GM23338 (cell line): ENCODE measurements around the gene NTNG1.

Experiments used
- CTCF ChIP-seq, 2 experiments: fragments of 200-600 bp in 1 of 2; sonication (generic) in 1 of 2; conservative IDR thresholded peaks; 2 replicates each; pipeline versions ENCODE4 v1.5.1 to v1.6.1; 2016 to 2017; ENCODE audit warnings: antibody characterized with exemption in 2 of 2, low read depth in 2 of 2, mild to moderate bottlenecking in 2 of 2, moderate library complexity in 1 of 2
- EZH2 ChIP-seq: fragments of 200-600 bp; sonication (generic); IDR thresholded peaks from one replicate; pipeline ENCODE4 v1.8.0; 2017; ENCODE audit warnings: antibody characterized with exemption, mild to moderate bottlenecking, low read depth; ENCODE audit not compliant: unreplicated experiment
- ZNF331 ChIP-seq: fragments of 250-450 bp; sonication (Bioruptor Pico); IDR thresholded peaks from 2 replicates; pipeline ENCODE4 v1.5.0; 2020; ENCODE audit warnings: low read depth, mild to moderate bottlenecking, moderate library complexity

- TF ChIP-seq ZNF331 (CRISPR knock-in tag) (no peak), EZH2 (no peak), CTCF (conservative IDR thresholded peaks at IDR 0.05; ENCODE audit: low read depth in 2 of 2) (no peak)
Measured at GRCh38 chr1:107467286-107467685, 326.4 kb downstream of the NTNG1 start.
